ENCODE measurements around the gene BRCC3.

Gene BRCC3

GRCh38 chrX:155148724-155149537 is 77.6 kb downstream of the BRCC3 start:
- Histone ChIP-seq H3K4me3 (ENCODE audit: severe bottlenecking) (no peak overlapping the region), H3K9me3 (ENCODE audit: severe bottlenecking) (no peaks in the 10 kb centered on the region), H3K27me3 (ENCODE audit: insufficient read depth, poor library complexity, severe bottlenecking) (no peaks in the 10 kb centered on the region), H3K36me3 (ENCODE audit: low read depth) (no peaks in the 10 kb centered on the region), H3K27ac (ENCODE audit: poor library complexity, severe bottlenecking) (no peak overlapping the region), H3K4me1 (ENCODE audit: insufficient read depth, poor library complexity, severe bottlenecking) (no peaks in the 10 kb centered on the region)
- TF ChIP-seq CTCF (IDR thresholded peaks at IDR 0.05; ENCODE audit: poor library complexity, severe bottlenecking), result peak; percentile 23
- DNase-seq (ENCODE audit: low spot score) (no peak), ATAC-seq (ENCODE audit: low read depth) (no peak)

GRCh38 chrX:155169881-155170280 is 98.6 kb downstream of the BRCC3 start:
- ATAC-seq (ENCODE audit: low read depth), result no peak
- H3K4me1 ChIP-seq (ENCODE audit: insufficient read depth, poor library complexity, severe bottlenecking), result no peaks in the 10 kb centered on the region
- no peaks in the 10 kb centered on the region for H3K9me3 ChIP-seq (ENCODE audit: severe bottlenecking)
- H3K4me3 ChIP-seq (ENCODE audit: severe bottlenecking), result no peak overlapping the region
- no peak for TF ChIP-seq CTCF (IDR thresholded peaks at IDR 0.05; ENCODE audit: poor library complexity, severe bottlenecking)
- H3K36me3 ChIP-seq (ENCODE audit: low read depth), result no peaks in the 10 kb centered on the region
- H3K27ac ChIP-seq (ENCODE audit: poor library complexity, severe bottlenecking), result no peak overlapping the region
- no peak for DNase-seq (ENCODE audit: low spot score)
- no peaks in the 10 kb centered on the region for H3K27me3 ChIP-seq (ENCODE audit: insufficient read depth, poor library complexity, severe bottlenecking)

Measured in RWPE2 (cell line).